Measurements from ENCODE around the gene KRTAP1-3.
A peak's percentile ranks its signal among the peaks of the same experiment; 100 is the strongest.
"Not testable (repeated sequence)": the region's sequence is repeated elsewhere in the genome, so short reads cannot be mapped to it uniquely, and the experiment has no call there.

Gene KRTAP1-3

DNA sequence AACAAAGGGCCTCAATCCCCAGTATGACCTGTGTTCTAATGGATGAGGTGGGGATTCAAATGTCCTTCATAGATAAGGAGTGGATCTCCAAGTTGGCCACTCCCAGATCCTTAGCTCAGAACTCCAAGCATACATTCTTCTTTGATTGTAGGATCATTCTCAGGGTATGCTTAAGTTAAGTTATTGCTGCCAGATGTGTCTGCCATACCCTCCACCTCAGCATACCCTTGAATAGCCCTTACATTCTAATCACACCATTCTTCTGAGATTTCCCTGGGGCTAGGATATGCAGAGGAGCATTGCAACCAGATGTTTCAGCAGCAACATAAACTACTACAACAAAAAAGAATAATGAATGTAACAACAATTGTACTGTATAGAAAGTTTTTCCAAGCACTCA lies 32.6 kb upstream of the KRTAP1-3 start:
- no peak overlapping the region for H3K4me3 ChIP-seq (ENCODE audit: low read depth, low read length)
- no peak overlapping the region for H3K27ac ChIP-seq (ENCODE audit: low read depth, low read length)
- H4K91ac ChIP-seq (ENCODE audit: low read depth, low read length) = no peak overlapping the region

DNA sequence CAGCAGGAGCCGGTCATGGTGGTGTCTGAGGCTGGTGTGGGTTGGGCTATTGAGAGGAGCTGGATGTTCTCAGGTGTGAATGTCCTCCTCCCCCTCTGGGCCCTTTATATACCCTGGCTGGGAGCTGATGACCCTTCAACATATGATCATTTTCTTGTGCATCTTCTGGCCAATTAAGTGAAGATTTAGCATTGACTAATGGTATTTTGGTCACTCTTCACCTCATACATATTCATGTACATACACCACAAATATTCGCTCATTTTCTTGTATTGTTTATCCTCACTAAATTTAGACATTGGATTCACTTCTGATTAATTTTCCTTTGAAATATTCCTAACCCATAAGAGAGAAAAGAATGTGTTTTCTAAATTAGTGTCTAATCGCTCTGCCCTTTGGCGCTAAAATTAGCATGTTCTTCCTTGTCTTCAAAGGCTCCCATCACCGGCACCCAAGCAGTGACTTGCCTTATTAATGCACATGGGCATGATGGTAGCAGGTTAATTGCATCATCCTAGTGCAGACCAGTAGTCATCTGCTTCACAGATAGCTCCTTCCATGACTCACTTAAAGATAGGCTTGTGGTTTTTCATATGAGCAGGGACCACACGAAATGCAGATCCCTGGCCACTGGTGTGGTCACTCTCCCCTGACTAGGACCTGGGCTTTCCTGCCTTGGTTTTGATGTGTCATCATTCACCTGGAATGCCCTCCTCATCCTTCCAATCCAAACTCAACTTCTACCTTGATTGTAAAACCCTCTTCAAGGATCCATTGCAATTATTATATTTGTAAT lies 31.4 kb upstream of the KRTAP1-3 start, which contains the start of gene KRTAP2-4:
Gene KRTAP2-4, minus strand, starts transcription at position 51 of the 796 bp plus-strand sequence. Its CDS starts 34 bp downstream, at position 17.
- Histone ChIP-seq H3K27ac (ENCODE audit: low read depth, low read length) (no peak within 1 kb of the TSS), H2BK12ac (ENCODE audit: low read length) (no peak within 1 kb of the TSS), H3K18ac (ENCODE audit: low read length) (no peak within 1 kb of the TSS), H4K12ac (ENCODE audit: low read depth, low read length) (no peak within 1 kb of the TSS), H3K79me2 (ENCODE audit: control insufficient read depth, insufficient read depth, low read length, poor library complexity) (no peaks in the 10 kb centered on the region), H2BK120ac (ENCODE audit: insufficient read depth, low read length, poor library complexity) (no peak within 1 kb of the TSS), H2AFZ (ENCODE audit: insufficient read depth, low read length, poor library complexity) (no peak within 1 kb of the TSS), H3K23ac (ENCODE audit: low read length) (no peak within 1 kb of the TSS), H3K79me1 (ENCODE audit: low read length) (no peaks in the 10 kb centered on the region), H4K8ac (ENCODE audit: low read depth, low read length) (no peak within 1 kb of the TSS), H3K14ac (ENCODE audit: low read length) (no peak within 1 kb of the TSS), H3K4me2 (ENCODE audit: low read length) (no peak within 1 kb of the TSS), H2BK5ac (ENCODE audit: low read depth, low read length, poor library complexity) (no peak within 1 kb of the TSS), H3K4me3 (ENCODE audit: low read depth, low read length) (no peak within 1 kb of the TSS), H3K9ac (ENCODE audit: low read length) (no peak within 1 kb of the TSS), H3K36me3 (ENCODE audit: control insufficient read depth in 1 of 2, insufficient read depth in 2 of 2, low read length in 2 of 2) (no peaks in the 10 kb centered on the region), H4K91ac (ENCODE audit: low read depth, low read length) (no peak within 1 kb of the TSS), H3K9me3 (ENCODE audit: insufficient read depth, low read depth, low read length) (no peaks in the 10 kb centered on the region), H3K4me1 (ENCODE audit: control insufficient read depth in 1 of 2, insufficient read depth in 2 of 2, low read length in 2 of 2) (peaks cover 0 to 1% of the 10 kb centered on the region in 2 experiments), H2AK5ac (ENCODE audit: low read length) (no peak within 1 kb of the TSS), H3K27me3 (ENCODE audit: insufficient read depth, low read length) (no peaks in the 10 kb centered on the region), H3K4ac (ENCODE audit: low read depth, low read length) (no peak within 1 kb of the TSS)
- WGBS (ENCODE audit: extremely low coverage, insufficient coverage, insufficient read length) = no CpG with 5 or more reads among the region's 6 CpGs
- DNase-seq = peak; percentile 77 to 84

More for the DNA sequence above, 32.6 kb upstream of the KRTAP1-3 start:
- no peaks in the 10 kb centered on the region for H3K9me3 ChIP-seq (ENCODE audit: insufficient read depth, low read depth, low read length)
- no peak overlapping the region for H3K23ac ChIP-seq (ENCODE audit: low read length)
- no peaks in the 10 kb centered on the region for H3K4me1 ChIP-seq (ENCODE audit: control insufficient read depth in 1 of 2, insufficient read depth in 2 of 2, low read length in 2 of 2)
- H2AK5ac ChIP-seq (ENCODE audit: low read length) = no peak overlapping the region
- no peak overlapping the region for H2BK12ac ChIP-seq (ENCODE audit: low read length)
- H3K9ac ChIP-seq (ENCODE audit: low read length) = no peak overlapping the region
- H3K27me3 ChIP-seq (ENCODE audit: insufficient read depth, low read length) = no peaks in the 10 kb centered on the region
- H4K8ac ChIP-seq (ENCODE audit: low read depth, low read length) = no peak overlapping the region
- no peak overlapping the region for H4K12ac ChIP-seq (ENCODE audit: low read depth, low read length)
- no peak overlapping the region for H3K14ac ChIP-seq (ENCODE audit: low read length)
- no peak overlapping the region for H3K18ac ChIP-seq (ENCODE audit: low read length)
- no peak overlapping the region for H2AFZ ChIP-seq (ENCODE audit: insufficient read depth, low read length, poor library complexity)
- no peaks in the 10 kb centered on the region for H3K79me2 ChIP-seq (ENCODE audit: control insufficient read depth, insufficient read depth, low read length, poor library complexity)
- H3K36me3 ChIP-seq (ENCODE audit: control insufficient read depth in 1 of 2, insufficient read depth in 2 of 2, low read length in 2 of 2) = no peaks in the 10 kb centered on the region
- no peak overlapping the region for H2BK5ac ChIP-seq (ENCODE audit: low read depth, low read length, poor library complexity)
- DNase-seq = peak; percentile 33 to 77
- no peaks in the 10 kb centered on the region for H3K79me1 ChIP-seq (ENCODE audit: low read length)
- H3K4ac ChIP-seq (ENCODE audit: low read depth, low read length) = no peak overlapping the region
- H2BK120ac ChIP-seq (ENCODE audit: insufficient read depth, low read length, poor library complexity) = no peak overlapping the region
- no peak overlapping the region for H3K4me2 ChIP-seq (ENCODE audit: low read length)

DNA sequence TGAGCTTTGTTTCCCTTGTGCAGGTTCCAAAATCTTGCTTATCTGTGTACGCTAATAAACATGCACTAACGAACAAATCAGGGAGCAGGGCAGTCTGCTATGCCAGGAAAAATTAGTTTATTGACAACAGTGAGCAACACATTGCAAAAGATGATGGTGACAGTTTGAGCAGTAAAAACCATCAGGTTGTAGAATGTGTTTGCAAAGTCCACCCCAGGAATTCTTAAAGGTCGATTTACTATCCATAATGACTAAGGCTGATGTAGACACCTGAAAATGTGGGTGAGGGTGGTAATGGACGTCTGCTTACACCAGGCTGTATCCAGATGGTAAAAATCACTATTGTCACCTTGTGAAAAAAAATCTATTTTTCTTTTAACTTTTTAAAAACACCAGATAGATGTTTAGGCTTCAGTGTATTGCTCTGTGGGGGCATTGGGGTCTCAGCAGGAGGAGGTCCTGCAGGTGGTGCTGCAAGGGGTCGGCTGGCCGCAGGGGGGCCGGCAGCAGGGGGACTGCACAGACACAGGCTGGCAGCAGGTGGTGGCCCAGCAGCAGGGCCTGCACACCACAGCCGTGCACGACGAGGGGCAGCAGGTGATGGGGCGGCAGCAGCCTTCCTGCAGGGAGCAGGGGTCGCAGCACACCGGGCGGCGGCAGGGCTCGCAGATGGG lies 30.5 kb upstream of the KRTAP1-3 start:
- not testable (repeated sequence) for H2BK12ac ChIP-seq (ENCODE audit: low read length); DNase-seq; H3K27ac ChIP-seq (ENCODE audit: low read depth, low read length); H3K79me2 ChIP-seq (ENCODE audit: control insufficient read depth, insufficient read depth, low read length, poor library complexity); H3K36me3 ChIP-seq (ENCODE audit: control insufficient read depth in 1 of 2, insufficient read depth in 2 of 2, low read length in 2 of 2); H4K8ac ChIP-seq (ENCODE audit: low read depth, low read length); H3K4me2 ChIP-seq (ENCODE audit: low read length); H3K79me1 ChIP-seq (ENCODE audit: low read length); H3K4me1 ChIP-seq (ENCODE audit: control insufficient read depth in 1 of 2, insufficient read depth in 2 of 2, low read length in 2 of 2); H3K4me3 ChIP-seq (ENCODE audit: low read depth, low read length); H3K9me3 ChIP-seq (ENCODE audit: insufficient read depth, low read depth, low read length); H3K23ac ChIP-seq (ENCODE audit: low read length); H2AK5ac ChIP-seq (ENCODE audit: low read length); H2AFZ ChIP-seq (ENCODE audit: insufficient read depth, low read length, poor library complexity); H3K9ac ChIP-seq (ENCODE audit: low read length); H2BK5ac ChIP-seq (ENCODE audit: low read depth, low read length, poor library complexity); H4K91ac ChIP-seq (ENCODE audit: low read depth, low read length); H2BK120ac ChIP-seq (ENCODE audit: insufficient read depth, low read length, poor library complexity); H3K14ac ChIP-seq (ENCODE audit: low read length); H3K27me3 ChIP-seq (ENCODE audit: insufficient read depth, low read length); H3K18ac ChIP-seq (ENCODE audit: low read length); H4K12ac ChIP-seq (ENCODE audit: low read depth, low read length); H3K4ac ChIP-seq (ENCODE audit: low read depth, low read length)
- no CpG with 5 or more reads among the region's 16 CpGs for WGBS (ENCODE audit: extremely low coverage, insufficient coverage, insufficient read length)

DNA sequence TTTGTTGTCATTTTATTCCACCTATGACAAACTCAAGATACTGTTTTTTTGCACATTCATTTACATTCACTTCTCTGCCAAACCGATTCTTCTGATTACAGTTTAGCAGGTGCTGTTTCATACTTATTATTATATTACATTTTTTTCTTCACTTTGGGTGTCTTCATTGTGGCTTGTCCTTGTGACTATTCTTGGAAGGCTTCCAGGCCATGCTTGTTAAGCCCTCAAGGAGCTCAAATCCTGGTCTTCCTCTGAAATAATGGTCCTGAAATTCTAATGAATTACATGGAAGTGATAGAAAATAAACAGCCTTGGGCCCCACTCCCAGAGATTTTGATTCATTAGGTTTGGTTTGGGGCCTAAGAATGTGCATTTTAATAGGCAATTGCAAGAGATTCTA lies 29.6 kb upstream of the KRTAP1-3 start:
- no peak overlapping the region for H4K12ac ChIP-seq (ENCODE audit: low read depth, low read length)
- H3K4me1 ChIP-seq (ENCODE audit: control insufficient read depth in 1 of 2, insufficient read depth in 2 of 2, low read length in 2 of 2) = peaks cover 3 to 6% of the 10 kb centered on the region in 2 experiments

More for the DNA sequence above, 29.6 kb upstream of the KRTAP1-3 start:
- no peak overlapping the region for H3K4ac ChIP-seq (ENCODE audit: low read depth, low read length)
- no peak overlapping the region for H2AFZ ChIP-seq (ENCODE audit: insufficient read depth, low read length, poor library complexity)
- H2BK5ac ChIP-seq (ENCODE audit: low read depth, low read length, poor library complexity) = no peak overlapping the region
- no peak overlapping the region for H3K18ac ChIP-seq (ENCODE audit: low read length)
- no peak overlapping the region for H3K4me3 ChIP-seq (ENCODE audit: low read depth, low read length)
- H3K4me2 ChIP-seq (ENCODE audit: low read length) = no peak overlapping the region
- no peak overlapping the region for H4K8ac ChIP-seq (ENCODE audit: low read depth, low read length)
- H3K36me3 ChIP-seq (ENCODE audit: control insufficient read depth in 1 of 2, insufficient read depth in 2 of 2, low read length in 2 of 2) = no peaks in the 10 kb centered on the region
- DNase-seq = no peak
- H2BK120ac ChIP-seq (ENCODE audit: insufficient read depth, low read length, poor library complexity) = no peak overlapping the region
- no peaks in the 10 kb centered on the region for H3K9me3 ChIP-seq (ENCODE audit: insufficient read depth, low read depth, low read length)
- WGBS (ENCODE audit: extremely low coverage, insufficient coverage, insufficient read length) = no CpG with 5 or more reads among the region's 1 CpG
- no peaks in the 10 kb centered on the region for H3K79me1 ChIP-seq (ENCODE audit: low read length)
- no peak overlapping the region for H2BK12ac ChIP-seq (ENCODE audit: low read length)
- no peak overlapping the region for H4K91ac ChIP-seq (ENCODE audit: low read depth, low read length)
- H3K9ac ChIP-seq (ENCODE audit: low read length) = no peak overlapping the region
- H3K79me2 ChIP-seq (ENCODE audit: control insufficient read depth, insufficient read depth, low read length, poor library complexity) = no peaks in the 10 kb centered on the region
- H3K23ac ChIP-seq (ENCODE audit: low read length) = no peak overlapping the region
- H3K27me3 ChIP-seq (ENCODE audit: insufficient read depth, low read length) = no peaks in the 10 kb centered on the region
- H2AK5ac ChIP-seq (ENCODE audit: low read length) = no peak overlapping the region
- no peak overlapping the region for H3K27ac ChIP-seq (ENCODE audit: low read depth, low read length)
- no peak overlapping the region for H3K14ac ChIP-seq (ENCODE audit: low read length)
